Head of caudate nucleus (tissue), 42 donors: ENCODE results near the gene DLG4.
"Not testable (repeated sequence)": the region's sequence is repeated elsewhere in the genome, so short reads cannot be mapped to it uniquely, and the experiment has no call there.

Experiments used
- DNase-seq, 42 donors: peaks; one replicate each; pipeline versions ENCODE4 v3.0.0 to v3.0.0-alpha.2; 2020 to 2021; ENCODE audit warnings: mixed read lengths in 7 of 42
- intact Hi-C: fragments of 100-400 bp; cut with DNase I; formaldehyde crosslinking; loops from one replicate; pipeline ENCODE4 v1.15.0; 2022

The DLG4 gene

DNA sequence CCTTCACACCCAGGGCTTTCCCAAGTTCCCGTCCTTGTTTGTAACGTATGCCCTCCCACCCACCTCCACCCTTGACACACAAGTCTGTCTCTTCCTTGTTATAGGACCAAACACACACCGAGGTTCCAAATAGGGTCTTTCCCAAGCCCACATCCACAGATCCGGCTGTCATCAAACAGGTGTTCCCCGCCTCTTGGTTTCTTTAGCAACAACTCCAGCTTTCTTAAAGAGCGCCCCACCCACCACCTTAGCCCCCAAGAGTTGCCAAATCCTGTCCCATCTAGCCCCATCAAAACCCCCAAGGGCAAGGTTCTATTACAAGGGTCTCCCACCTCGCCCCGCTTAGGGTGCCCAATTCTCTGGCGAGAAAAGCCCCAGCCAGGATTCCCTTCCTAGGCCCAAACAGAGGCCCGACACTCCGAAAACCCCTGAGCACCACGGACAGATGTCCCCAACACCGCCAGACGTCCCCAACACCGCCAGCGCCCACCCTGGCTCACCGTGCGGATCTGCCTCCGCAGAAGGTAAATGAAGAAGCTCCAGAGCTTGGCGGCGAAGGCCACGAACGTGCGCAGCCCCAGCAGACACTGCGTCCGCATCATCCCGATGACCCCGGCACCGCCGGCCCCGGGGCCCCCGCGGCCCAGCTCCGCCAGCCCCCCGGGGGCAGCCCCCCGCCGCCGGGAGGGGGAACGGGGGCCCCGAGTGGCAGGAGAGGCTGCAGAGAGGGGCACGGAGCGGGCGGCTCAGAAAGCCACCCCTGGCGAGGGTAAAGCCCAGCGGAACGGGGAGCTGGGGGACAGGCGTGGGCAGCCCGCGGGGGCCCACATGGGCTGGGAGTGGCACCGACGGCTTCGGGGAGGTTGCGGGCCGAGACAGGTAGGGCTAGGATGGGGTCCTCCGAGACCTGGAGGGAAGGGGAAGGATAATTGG lies 31.3 kb upstream of the DLG4 start:
- intact Hi-C loops, result loop anchor here (1.0 to 5.0 kb wide), 2 partner anchors 12 to 56 kb away; partner anchors contain the start of genes EIF5A and PHF23
- peak in 8 of 42 donors; percentile 21 to 53 (median 33) for DNase-seq

DNA sequence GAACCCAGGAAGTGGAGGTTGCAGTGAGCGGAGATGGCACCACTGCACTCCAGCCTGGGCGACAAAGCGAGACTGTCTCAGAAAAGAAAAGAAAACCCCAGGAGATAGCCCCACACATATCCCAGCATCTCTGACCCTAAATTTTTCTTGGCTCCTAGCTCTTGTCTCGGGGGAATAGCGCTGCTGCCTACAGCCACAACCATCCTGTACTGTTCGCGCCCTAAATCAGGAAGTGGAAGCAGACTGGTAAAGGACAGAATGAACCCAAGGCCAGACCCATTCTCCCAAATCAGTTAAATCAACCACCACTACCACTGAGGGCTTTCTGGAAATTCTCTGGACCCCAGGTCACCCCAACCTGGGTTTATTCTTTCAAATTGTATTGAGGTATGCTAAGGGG lies 30.2 kb upstream of the DLG4 start:
- DNase-seq, result no peak
- intact Hi-C loops, result loop anchor here (5.0 kb wide), 1 partner anchor 57 kb away; the partner anchor contains the start of gene EIF5A

DNA sequence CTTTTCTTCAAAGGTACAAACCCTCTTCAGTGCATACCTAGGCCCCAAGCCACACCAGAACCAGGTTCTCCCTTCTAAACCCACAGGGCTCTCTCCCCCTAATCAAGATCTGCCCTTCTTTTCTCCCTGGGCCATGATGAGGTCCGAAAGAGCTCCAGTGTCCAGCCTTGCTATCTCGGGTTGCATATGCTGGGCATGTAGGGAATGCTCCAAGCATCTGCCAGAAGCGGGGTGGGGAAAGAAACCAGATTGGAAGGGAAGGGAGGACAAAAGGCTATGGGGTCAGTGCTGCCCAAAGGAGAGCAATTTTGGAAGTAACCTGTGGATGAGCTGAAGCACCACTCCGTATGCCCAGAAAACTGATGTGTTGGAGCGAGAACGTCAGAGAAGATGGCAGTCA lies 29.6 kb upstream of the DLG4 start:
- intact Hi-C loops, result no loop called here
- DNase-seq, result no peak

DNA sequence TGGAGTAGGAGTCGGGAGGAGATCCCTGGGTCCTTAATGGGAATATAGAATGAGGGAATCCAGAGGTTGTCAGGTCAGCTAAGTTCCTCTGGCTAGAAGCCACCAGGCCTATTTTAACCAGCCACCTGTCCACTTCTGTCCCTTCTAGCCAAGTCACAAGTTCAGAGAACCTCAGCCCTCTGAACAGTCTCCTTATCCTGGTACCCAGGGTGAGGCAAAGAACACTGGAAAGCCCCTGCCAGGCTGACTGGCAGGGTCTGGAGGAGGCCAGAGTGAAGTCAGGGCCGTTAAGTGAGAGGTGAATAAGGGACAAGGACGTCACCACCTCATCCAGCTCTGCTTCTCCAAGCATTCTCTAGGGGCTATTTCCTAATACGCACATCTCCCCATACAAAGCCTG lies 29.2 kb upstream of the DLG4 start:
- no peak for DNase-seq
- intact Hi-C loops, result no loop called here

DNA sequence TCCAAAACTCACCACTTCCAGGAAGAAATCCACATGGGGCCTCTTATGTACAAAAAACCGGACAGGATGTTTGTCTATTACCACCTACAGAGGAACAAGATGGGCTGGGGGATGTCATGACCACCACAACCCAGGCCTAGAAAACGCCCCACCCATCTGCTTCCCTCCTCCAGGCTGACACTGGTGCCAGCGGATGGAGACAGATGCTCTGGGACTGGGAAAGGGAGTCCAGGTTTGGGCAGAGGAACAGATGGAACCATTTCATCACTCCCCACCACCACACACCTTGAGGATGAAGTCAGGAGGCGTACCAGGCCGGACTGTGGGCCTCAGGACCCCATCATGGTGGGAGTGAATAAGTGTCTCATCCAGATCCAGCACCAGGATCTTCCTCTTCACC lies 27.1 kb upstream of the DLG4 start:
- intact Hi-C loops, result no loop called here
- no peak for DNase-seq

DNA sequence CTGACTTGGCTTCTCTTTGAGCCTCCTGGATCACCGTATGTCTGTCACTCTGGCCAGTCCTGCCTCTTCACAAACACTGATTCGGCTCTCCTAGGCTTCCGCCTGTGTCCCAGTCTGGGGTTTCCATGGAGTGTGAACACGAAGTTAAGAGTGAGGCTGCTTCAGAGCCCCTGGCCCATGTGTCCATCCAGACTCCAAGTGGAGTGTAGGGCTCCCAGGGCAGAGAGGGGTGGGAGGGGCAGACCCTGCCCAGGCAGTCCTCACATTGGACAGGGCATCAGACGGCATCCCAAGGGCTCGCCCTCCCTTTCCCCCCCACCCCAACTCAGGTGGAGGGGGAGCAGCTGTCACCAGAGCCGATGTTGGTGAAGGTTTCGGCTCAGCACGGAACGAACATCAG lies 24.2 kb upstream of the DLG4 start:
- intact Hi-C loops, result not testable (repeated sequence)

DNA sequence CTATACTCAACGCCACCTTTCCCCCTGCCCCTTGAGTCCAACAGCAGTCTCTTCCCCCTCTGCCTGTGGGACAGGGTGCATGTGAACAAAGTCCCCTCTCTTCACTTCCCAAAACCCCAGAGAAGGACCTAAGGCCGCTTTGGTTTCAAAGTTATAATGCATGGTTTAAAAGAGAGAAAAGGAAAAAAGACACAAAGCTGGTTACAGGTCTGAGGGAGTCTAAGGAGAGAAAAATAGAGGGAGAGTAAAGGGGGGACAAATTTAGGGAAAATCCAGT lies 23.8 kb upstream of the DLG4 start:
- no peak for DNase-seq
- intact Hi-C loops, result no loop called here

More for the DNA sequence above, 24.2 kb upstream of the DLG4 start:
- DNase-seq, result peak in 1 of 42 donors; percentile 16

DNA sequence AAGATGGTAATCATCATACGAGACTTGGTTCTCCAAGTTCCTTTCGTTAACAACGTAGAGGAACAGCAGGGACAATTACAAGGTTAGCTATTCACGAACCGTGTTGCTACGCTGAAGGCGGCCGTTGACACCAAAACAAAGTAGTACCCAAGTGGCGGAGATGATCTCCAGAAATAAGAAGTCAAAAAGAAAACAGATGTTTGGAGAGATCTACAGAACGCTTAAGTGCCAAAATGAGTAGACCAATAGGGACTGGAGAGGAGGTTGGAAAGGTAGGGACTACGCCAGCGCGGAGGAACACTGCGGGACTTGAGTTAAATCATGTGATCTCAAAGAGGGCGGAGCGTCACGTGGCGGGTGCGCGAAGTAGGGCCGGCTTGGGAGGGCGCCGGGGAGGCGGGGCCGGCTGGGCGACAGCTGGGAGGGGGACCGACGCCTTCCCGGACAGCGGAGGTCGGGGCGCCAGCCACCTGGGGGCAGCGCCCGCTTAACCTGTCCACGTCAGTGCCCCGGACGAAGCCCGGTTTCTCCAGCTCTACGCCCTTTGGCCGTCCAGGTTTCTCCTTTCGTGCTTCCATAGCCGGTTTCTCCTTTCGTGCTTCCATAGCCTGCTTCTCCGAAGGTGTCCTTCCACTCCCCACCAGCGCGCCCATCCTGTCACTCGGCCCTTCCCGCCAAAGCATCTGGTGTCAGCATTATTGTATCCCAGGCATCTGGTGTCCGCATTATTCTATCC lies 23.2 kb upstream of the DLG4 start:
- peak; percentile 90 to 98 (median 94) for DNase-seq
- intact Hi-C loops, result no loop called here

DNA sequence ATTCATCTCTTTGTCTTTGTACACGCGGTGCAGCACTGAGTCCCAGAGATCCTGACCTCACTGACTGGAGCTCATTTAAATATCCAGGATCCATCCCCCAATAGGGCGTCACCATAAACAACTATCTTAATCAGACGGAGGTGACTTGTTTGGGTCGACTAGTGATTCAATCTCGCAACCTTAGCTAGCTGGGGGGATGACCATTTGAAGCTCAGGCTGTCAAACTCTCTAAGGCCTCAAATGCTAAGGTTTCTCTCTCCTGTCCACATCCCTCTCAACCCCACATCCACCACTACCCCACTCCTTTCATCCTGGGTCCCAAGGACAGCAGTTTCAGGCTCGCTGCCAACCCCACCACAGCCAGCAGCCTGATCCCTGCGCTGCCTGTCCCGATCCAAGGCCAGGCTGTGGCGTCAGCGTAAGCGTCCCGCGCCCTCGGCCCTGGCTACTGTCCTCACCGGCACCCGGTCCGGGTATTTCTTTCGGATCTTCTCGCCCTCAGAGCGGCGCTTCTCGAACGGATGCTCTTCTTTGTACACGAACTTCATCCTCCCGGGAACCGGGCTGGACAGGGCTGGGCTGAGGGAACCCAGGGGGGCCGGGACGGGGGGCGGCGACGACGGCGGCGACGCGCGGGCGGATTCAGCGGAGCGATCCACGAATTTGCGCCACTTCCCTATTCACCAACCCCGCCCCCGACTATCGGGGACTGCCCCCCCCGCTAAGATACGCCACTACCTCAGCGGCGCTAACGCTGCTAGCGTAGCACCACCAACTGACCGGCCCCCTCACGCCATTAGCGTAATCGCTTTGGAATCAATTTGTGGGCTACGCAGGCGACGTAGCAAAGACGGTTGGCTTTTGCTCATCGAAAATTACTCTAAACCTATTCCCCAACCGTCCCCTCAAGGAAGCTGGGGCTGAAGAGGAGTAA lies 22.4 kb upstream of the DLG4 start, which contains the start of gene GABARAP:
GABARAP (minus strand) TSS at position 667 of the 934 bp plus-strand sequence; CDS start at position 548, 119 bp downstream.
- DNase-seq, result peak; percentile 91 to 98 (median 95)
- intact Hi-C loops, result no loop called here

DNA sequence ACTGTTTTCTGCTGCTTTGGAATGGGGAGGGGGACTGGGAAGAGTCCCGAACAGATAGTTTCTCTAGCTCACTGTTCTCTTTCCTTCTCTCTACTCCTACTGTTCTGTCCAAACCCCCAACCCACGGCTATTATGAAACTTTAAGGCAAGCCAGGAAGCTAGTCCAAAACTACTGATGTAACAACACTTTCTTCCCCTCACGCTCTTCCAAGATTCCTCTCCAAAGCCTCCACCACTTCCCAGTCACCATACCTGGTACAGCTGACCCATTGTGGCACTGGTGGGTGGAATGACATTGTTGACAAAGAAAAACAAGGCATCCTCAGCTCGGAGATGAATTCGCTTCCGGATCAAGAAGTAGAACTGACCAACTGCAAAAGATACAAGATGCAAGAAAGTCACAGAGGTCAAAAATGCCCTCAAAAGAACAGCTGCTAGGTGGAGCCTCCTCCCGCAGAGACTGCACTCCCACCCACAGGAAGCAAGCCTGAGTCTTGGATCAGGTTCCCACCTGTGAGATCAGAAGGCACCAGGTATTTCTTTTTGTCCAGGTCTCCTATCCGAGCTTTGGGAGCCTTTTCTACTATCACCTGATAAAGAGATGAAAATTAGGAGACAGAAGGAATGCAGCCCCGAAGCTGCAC lies 21.6 kb upstream of the DLG4 start:
- peak in 1 of 42 donors; percentile 15 for DNase-seq
- intact Hi-C loops, result no loop called here

DNA sequence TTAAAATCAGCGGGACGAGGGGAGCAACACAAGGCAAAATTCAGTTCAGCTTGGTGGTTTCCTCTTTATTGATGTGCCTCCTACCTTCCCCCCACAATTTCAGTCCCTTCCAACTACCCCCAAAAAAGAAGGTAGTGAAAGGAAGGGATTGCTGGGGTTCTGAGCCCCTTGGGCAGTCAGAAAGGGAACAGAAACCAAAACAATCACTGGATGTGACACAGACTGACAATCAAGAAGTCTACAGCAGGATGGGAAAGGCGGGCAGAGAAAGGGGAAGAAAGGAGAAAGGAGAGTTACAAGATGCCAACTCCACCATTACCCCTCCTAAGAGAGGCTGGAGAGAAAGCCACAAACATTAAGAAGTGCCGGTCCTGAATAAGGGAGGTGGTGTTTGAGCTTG lies 20.7 kb upstream of the DLG4 start:
- DNase-seq, result no peak
- intact Hi-C loops, result no loop called here

DNA sequence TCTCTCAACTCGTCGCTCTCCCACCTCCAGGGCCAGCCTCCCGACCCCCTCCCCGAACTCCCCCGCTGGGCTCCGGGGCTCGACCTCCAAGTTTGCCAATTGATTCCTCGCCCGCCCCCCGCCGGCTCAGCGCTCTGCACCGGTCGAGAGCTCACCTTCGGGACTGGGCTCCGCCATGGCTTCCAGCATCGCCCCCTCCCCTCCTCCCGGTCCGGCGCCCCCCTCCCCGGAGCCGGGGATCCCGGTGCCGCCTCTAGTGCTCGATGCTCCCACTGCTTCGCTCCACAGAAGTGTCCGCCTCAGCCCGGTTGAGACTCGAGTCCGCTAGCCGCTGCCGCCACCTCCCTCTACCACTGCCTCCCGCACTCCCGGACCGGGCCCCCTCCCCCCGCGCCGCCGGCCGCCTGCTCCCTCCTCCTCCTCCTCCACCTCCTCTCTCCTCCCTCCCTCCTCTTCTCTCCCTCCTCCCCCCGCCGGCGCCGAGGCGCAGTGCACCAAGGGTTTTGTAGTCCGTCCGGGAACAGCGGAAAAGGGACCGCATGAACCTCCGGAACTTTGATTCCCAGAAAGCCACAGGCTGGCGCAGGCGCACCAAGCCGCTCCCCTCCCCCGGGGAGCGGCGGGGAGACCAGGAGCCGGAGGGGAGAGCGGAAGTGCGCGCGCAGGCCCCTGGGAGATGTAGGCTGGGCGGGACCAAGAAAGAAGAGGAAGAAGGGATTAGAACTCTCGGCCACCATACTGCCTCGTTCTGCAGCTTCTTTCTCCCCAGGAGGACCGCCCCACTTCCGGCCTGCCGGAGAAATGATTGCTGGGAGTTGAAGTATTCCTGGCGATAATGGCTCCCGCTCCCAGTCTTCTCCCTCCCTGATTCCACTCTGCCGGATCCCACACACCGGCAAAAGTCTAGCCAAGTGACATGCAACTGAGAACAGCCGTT lies 19.7 kb upstream of the DLG4 start, which contains the start of gene PHF23:
PHF23 (minus strand) TSS at position 367 of the 937 bp plus-strand sequence; CDS start at position 189, 178 bp downstream.
- peak; percentile 98 to 100 (median 99) for DNase-seq
- intact Hi-C loops, result loop anchor here (1.0 kb wide), 1 partner anchor 12 kb away; the partner anchor contains the start of gene CTDNEP1

DNA sequence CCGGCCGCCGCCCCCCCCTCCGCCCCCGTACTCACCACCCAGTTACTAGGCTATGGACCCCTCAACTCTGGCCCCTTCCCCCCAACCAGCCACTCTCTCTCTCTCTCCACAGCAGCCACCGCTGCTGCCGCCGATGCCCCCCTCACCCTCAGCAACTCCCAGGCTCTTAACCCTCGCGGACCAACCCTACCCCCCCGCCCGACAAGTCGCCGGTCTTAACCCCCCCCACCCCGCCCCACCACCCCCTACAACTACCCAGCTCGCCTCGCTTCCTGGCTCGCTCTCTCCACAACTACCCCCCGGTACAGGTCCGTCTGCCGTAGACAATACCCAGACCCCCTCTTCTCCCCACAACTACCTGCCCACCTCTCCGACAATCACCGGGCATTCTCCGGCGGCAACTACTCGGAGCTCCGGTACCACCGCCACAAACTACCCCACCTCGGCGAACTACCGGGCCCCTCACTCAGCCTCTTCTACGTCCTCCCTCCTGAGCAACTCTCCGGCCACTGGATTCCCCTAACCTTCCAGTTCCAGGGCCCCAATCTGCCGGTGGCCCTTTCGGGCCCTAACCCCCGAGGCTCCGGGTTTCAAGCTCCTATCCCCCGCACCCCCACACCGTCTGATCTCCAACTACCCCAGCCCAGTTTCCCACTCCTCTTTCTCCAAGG lies 18.9 kb upstream of the DLG4 start:
- intact Hi-C loops, result loop anchor here (1.0 kb wide), 1 partner anchor 13 kb away; the partner anchor contains the start of gene CTDNEP1
- DNase-seq, result peak in 3 of 42 donors; percentile 24 to 47 (median 24)

DNA sequence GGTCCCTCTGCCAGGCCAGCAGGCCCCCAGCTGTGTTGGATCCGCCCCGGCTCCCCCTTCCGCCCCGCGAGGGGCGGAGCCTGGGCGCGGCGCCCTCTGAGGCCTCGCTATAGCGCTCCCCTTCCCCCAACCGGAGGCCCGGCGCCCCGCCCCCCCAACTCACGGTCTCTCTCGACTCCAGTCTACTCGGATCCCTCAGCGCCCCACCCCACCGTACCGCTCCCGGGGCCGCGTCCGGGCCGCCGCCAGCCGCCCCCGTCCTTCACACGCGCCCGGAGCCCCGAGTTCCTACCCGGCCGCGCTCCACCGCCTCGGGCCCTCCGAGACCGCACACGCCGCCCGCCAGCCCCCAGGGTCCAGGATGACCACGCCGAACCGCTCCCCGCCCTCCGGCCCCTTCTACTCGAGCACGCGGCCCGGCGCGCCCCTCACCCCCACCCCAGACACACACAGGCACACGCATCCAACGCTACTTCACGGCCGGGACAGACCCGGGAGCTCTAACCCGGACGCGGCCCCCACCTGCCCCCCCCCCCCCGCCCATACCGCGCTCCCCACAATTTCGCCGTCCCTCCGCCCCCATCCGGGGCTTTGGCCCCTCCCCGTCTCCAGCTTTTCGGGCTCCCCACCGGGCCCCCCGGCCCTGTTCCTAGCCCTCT lies 18.3 kb upstream of the DLG4 start:
- intact Hi-C loops, result no loop called here

DNA sequence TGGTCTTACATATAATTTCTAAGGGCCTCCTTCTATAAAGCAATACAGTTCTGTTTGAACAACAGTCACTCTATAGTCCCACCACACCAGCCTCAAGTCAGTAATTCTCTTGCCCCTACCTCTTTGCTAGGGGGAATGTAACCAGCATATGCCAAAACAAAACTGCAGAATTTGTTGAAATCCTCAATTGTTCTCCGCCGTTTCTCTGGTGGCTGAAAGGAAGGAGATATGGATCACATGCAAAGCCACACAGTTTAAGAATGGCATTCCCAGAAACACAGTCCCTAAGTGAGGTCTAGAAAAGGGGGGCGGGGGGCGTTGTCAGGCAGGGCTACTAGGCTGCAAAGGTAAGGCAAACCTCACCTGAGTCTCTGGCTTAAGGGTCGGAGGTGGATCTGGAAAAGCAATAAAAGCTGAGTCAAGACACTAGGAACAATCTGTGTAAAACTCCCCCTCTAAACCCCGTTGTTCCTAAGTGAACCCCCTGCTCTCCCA lies 17.7 kb upstream of the DLG4 start:
- intact Hi-C loops, result no loop called here
- no peak for DNase-seq

More for the DNA sequence above, 18.3 kb upstream of the DLG4 start:
- DNase-seq, result peak in 41 of 42 donors; percentile 55 to 90 (median 77)

DNA sequence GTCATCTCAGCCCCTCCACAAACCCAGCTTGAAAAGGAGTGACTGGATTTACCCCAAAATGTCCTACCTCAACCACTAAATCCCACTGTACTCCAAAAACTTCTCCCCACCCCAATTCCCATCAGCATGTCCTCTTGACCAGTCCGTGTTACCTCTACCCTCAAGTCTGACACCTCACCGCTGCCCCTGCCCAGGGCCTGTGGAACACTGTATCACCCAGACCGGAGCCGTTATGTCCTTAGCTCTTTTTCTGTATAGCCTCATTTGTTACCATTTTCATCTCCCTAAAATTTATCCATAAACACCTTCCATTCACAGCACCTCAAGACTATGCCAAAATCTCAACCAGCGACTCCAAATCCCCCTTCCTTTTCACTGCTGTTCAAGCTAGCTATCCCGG lies 17.2 kb upstream of the DLG4 start:
- intact Hi-C loops, result no loop called here

More for the DNA sequence above, 17.2 kb upstream of the DLG4 start:
- DNase-seq, result no peak
